HL-60 (cell line): ENCODE measurements around the gene BFSP2.

Source experiments
- DNase-seq, 2 experiments: peaks; one replicate each; pipeline ENCODE4 v3.0.0-alpha.2; 2010 to 2020; ENCODE audit warnings: low read depth in 1 of 2, low spot score in 1 of 2
- H3K27ac ChIP-seq: fragments of 250-450 bp; sonication (Bioruptor Pico); replicated peaks from 2 replicates; pipeline ENCODE4 v1.5.1; 2020; ENCODE audit warnings: mild to moderate bottlenecking, moderate library complexity
- H3K27me3 ChIP-seq: fragments of 250-450 bp; sonication (Bioruptor Pico); 2 replicates; pipeline ENCODE4 v1.5.1; 2021; ENCODE audit warnings: mild to moderate bottlenecking, moderate library complexity; ENCODE audit not compliant: insufficient read depth, poor library complexity, severe bottlenecking
- H3K4me3 ChIP-seq: replicated peaks from 2 replicates; pipeline ENCODE4 v1.5.1; 2011; ENCODE audit warnings: mild to moderate bottlenecking, control low read depth, low read length; ENCODE audit not compliant: insufficient read depth
- CTCF ChIP-seq: IDR thresholded peaks from one replicate; pipeline ENCODE4 v1.5.1; 2011; ENCODE audit warnings: low read length, control low read depth, inconsistent platforms; ENCODE audit not compliant: insufficient read depth
- GABPA ChIP-seq: IDR thresholded peaks from 2 replicates; pipeline ENCODE4 v1.6.1; 2012; ENCODE audit warnings: low read depth
- POLR2AphosphoS5 ChIP-seq: IDR thresholded peaks from 2 replicates; pipeline ENCODE4 v1.6.1; 2012; ENCODE audit warnings: low read depth
- REST ChIP-seq: IDR thresholded peaks from 2 replicates; pipeline ENCODE4 v1.6.1; 2012; ENCODE audit warnings: low read depth; ENCODE audit not compliant: insufficient replicate concordance
- SPI1 ChIP-seq: IDR thresholded peaks from 2 replicates; pipeline ENCODE4 v1.6.1; 2012; ENCODE audit warnings: low read depth, mild to moderate bottlenecking, borderline replicate concordance

BFSP2 gene

GRCh38 chr3:133457465-133458067 lies 57.7 kb downstream of the BFSP2 start:
- Histone ChIP-seq H3K4me3 (no peak overlapping the region), H3K27ac (no peak overlapping the region), H3K27me3 (no peaks in the 10 kb centered on the region)
- peak in 1 of 2 experiments; percentile 21 for DNase-seq
- TF ChIP-seq REST (no peak), GABPA (no peak), POLR2AphosphoS5 (no peak), CTCF (no peak), SPI1 (no peak)

GRCh38 chr3:133459400-133459799 lies 59.5 kb downstream of the BFSP2 start:
- no peak overlapping the region for H3K27ac ChIP-seq
- DNase-seq, result no peak
- H3K27me3 ChIP-seq, result no peaks in the 10 kb centered on the region
- H3K4me3 ChIP-seq, result no peak overlapping the region
- TF ChIP-seq GABPA (no peak), REST (no peak), POLR2AphosphoS5 (no peak), CTCF (no peak), SPI1 (no peak)

GRCh38 chr3:133460809-133461208 lies 61.0 kb downstream of the BFSP2 start:
- no peak overlapping the region for H3K4me3 ChIP-seq
- H3K27ac ChIP-seq, result no peak overlapping the region
- DNase-seq, result no peak
- TF ChIP-seq CTCF, result no peak
- TF ChIP-seq SPI1, result no peak
- no peak for TF ChIP-seq GABPA
- TF ChIP-seq REST, result no peak
- no peak for TF ChIP-seq POLR2AphosphoS5
- H3K27me3 ChIP-seq, result no peaks in the 10 kb centered on the region
